GM12801 (cell line): ENCODE data around the gene CLTB.

ENCODE experiments used
- CTCF ChIP-seq: IDR thresholded peaks from one replicate; pipeline ENCODE4 v1.5.1; 2011; ENCODE audit warnings: control low read depth; ENCODE audit not compliant: insufficient read length; ENCODE audit errors: extremely low read depth

Gene CLTB

GRCh38 chr5:176438959-176439757 is 22.8 kb upstream of the CLTB start:
- no peak for TF ChIP-seq CTCF

- TF ChIP-seq CTCF = no peak
Measured at GRCh38 chr5:176436656-176437055, 20.3 kb upstream of the CLTB start.

GRCh38 chr5:176432707-176433106 is 16.4 kb upstream of the CLTB start:
- no peak for TF ChIP-seq CTCF

GRCh38 chr5:176429972-176430371 is 13.6 kb upstream of the CLTB start:
- TF ChIP-seq CTCF = no peak

- TF ChIP-seq CTCF = no peak
Measured at GRCh38 chr5:176427971-176428370, 11.6 kb upstream of the CLTB start.

GRCh38 chr5:176426876-176427275 is 10.5 kb upstream of the CLTB start:
- TF ChIP-seq CTCF = no peak

- TF ChIP-seq CTCF = no peak
Measured at GRCh38 chr5:176425791-176426190, 9.5 kb upstream of the CLTB start.
